ENCODE results near the gene FBXL5. TPM values are rescaled to one million over a fixed set of nuclear protein-coding genes. Genes with fewer than 3 reads are reported as not detected.

Gene FBXL5
- total and polyA plus RNA-seq, 2 of the 13 experiments (the other 11 are each of a cell fraction or from before 2014, with no cell fraction given), result 17.4 to 45.3 TPM

DNA sequence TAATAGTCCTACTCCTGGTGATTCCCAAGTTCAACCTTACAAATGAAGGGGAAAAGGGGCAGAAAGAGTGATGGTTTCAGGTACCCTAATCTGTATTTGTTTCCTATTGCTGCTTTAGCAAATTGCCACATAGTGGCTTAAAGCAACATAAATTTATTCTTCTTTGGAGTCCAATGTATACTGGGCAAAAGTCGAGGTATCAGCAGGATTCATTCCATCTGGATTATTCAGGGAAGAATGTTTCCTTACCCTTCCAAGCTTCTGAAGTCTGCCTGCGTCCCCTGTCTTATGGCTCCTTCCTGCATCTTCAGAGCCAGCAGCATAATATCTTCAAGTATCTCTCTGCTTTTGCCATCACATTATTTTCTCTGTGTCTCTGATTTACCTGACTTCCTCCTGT lies 37.4 kb upstream of the FBXL5 start:
- H3K4me3 ChIP-seq (replicated peaks in 1 of 3; ENCODE audit: insufficient read depth in 1 of 3, low read depth in 2 of 3, low read length in 3 of 3), result no peak overlapping the region
- no TSS peak for BruUV-seq (replicated peaks)
- no peaks in the 10 kb centered on the region for H4K20me1 ChIP-seq (ENCODE audit: insufficient read depth, low read length)
- in situ Hi-C loops (cut with HindIII; ENCODE audit: extremely low pct_ligation_motif_present, low pct_unique_long_range_greater_than_20kb) (no loop called here), intact Hi-C loops (cut with micrococcal nuclease; ENCODE audit: unreplicated experiment) (no loop called here)
- no peaks in the 10 kb centered on the region for H3K36me3 ChIP-seq (replicated peaks in 1 of 2; ENCODE audit: control insufficient read depth in 1 of 2, insufficient read depth in 2 of 2, low read length in 2 of 2)
- no peaks in the 10 kb centered on the region for H3K4me1 ChIP-seq (ENCODE audit: insufficient read depth, low read length)
- FAIRE-seq (no peak), DNase-seq (ENCODE audit: low spot score) (no peak), ATAC-seq (no peak)
- no peak overlapping the region for H3K9ac ChIP-seq (ENCODE audit: insufficient read depth, low read depth, low read length)
- no peak for TF ChIP-seq ZNF775 (CRISPR knock-in tag; IDR thresholded peaks at IDR 0.05; ENCODE audit: borderline replicate concordance)
- TF ChIP-seq IRX3 (CRISPR knock-in tag; IDR thresholded peaks at IDR 0.05; ENCODE audit: borderline replicate concordance, low read depth), result no peak
- TF ChIP-seq, protein P1, sequence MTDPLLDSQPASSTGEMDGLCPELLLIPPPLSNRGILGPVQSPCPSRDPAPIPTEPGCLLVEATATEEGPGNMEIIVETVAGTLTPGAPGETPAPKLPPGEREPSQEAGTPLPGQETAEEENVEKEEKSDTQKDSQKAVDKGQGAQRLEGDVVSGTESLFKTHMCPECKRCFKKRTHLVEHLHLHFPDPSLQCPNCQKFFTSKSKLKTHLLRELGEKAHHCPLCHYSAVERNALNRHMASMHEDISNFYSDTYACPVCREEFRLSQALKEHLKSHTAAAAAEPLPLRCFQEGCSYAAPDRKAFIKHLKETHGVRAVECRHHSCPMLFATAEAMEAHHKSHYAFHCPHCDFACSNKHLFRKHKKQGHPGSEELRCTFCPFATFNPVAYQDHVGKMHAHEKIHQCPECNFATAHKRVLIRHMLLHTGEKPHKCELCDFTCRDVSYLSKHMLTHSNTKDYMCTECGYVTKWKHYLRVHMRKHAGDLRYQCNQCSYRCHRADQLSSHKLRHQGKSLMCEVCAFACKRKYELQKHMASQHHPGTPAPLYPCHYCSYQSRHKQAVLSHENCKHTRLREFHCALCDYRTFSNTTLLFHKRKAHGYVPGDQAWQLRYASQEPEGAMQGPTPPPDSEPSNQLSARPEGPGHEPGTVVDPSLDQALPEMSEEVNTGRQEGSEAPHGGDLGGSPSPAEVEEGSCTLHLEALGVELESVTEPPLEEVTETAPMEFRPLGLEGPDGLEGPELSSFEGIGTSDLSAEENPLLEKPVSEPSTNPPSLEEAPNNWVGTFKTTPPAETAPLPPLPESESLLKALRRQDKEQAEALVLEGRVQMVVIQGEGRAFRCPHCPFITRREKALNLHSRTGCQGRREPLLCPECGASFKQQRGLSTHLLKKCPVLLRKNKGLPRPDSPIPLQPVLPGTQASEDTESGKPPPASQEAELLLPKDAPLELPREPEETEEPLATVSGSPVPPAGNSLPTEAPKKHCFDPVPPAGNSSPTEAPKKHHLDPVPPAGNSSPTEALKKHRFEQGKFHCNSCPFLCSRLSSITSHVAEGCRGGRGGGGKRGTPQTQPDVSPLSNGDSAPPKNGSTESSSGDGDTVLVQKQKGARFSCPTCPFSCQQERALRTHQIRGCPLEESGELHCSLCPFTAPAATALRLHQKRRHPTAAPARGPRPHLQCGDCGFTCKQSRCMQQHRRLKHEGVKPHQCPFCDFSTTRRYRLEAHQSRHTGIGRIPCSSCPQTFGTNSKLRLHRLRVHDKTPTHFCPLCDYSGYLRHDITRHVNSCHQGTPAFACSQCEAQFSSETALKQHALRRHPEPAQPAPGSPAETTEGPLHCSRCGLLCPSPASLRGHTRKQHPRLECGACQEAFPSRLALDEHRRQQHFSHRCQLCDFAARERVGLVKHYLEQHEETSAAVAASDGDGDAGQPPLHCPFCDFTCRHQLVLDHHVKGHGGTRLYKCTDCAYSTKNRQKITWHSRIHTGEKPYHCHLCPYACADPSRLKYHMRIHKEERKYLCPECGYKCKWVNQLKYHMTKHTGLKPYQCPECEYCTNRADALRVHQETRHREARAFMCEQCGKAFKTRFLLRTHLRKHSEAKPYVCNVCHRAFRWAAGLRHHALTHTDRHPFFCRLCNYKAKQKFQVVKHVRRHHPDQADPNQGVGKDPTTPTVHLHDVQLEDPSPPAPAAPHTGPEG (CRISPR knock-in tag; IDR thresholded peaks at IDR 0.05), result no peak
- TF ChIP-seq ZNF547 (CRISPR knock-in tag; IDR thresholded peaks at IDR 0.05), result no peak
- TF ChIP-seq ZNF737 (CRISPR knock-in tag; IDR thresholded peaks at IDR 0.05; ENCODE audit: borderline replicate concordance), result no peak
- TF ChIP-seq MTF2 (CRISPR knock-in tag; IDR thresholded peaks at IDR 0.05; ENCODE audit: borderline replicate concordance), result no peak
- no peak for TF ChIP-seq ZNF703 (CRISPR knock-in tag; IDR thresholded peaks at IDR 0.05; ENCODE audit: borderline replicate concordance)
- no peak for TF ChIP-seq ZNF235 (CRISPR knock-in tag; IDR thresholded peaks at IDR 0.05; ENCODE audit: borderline replicate concordance)
- no peak for TF ChIP-seq ZFX (CRISPR knock-in tag; IDR thresholded peaks at IDR 0.05; ENCODE audit: low read depth)
- no peaks in the 10 kb centered on the region for H3K9me3 ChIP-seq (ENCODE audit: low read length)
- no peaks in the 10 kb centered on the region for H3K27me3 ChIP-seq (ENCODE audit: control insufficient read depth in 1 of 2, insufficient read depth in 2 of 2, low read length in 2 of 2)
- no peak overlapping the region for H3K4me2 ChIP-seq (ENCODE audit: low read depth, low read length)
- POLR2A ChIA-PET, result no interaction called here
- H2AFZ ChIP-seq (ENCODE audit: low read length), result no peak overlapping the region
- H3K79me2 ChIP-seq (ENCODE audit: insufficient read depth, low read length), result no peaks in the 10 kb centered on the region
- H3K27ac ChIP-seq (ENCODE audit: extremely low read length, insufficient read depth, low read length), result no peak overlapping the region
- 69% methylated on average over 2 of the region's 2 CpGs for WGBS (ENCODE audit: low lambda C conversion rate)
- CTCF ChIA-PET (ENCODE audit: low intra/inter-chr PET ratio, low total read pairs), result no interaction called here
